ENCODE data around the gene PIM3. TPM values are rescaled to one million over a fixed set of nuclear protein-coding genes. Genes with fewer than 3 reads are reported as not detected.

Gene PIM3
- total and polyA plus RNA-seq, 4 donors = 14.5 to 44.0 (median 28.1) TPM

GRCh38 chr22:49948958-49949913 is 11.3 kb upstream of the PIM3 start:
- no peak for DNase-seq (ENCODE audit: low spot score)
- Histone ChIP-seq H3K27ac (ENCODE audit: low read depth in 1 of 2, low read length in 2 of 2) (no peak overlapping the region), H3K9me3 (ENCODE audit: control insufficient read depth in 4 of 4, low read length in 3 of 4) (no peaks in the 10 kb centered on the region), H3K9ac (ENCODE audit: low read depth in 1 of 2, low read length in 2 of 2) (no peak overlapping the region), H3K4me1 (ENCODE audit: control insufficient read depth in 4 of 4, insufficient read depth in 4 of 4, low read length in 3 of 4) (peaks cover 9 to 46% (median 35%) of the 10 kb centered on the region in 4 donors), H3K27me3 (ENCODE audit: control insufficient read depth in 4 of 4, insufficient read depth in 4 of 4, low read length in 3 of 4) (no peaks in the 10 kb centered on the region), H3K36me3 (ENCODE audit: control insufficient read depth in 4 of 4, insufficient read depth in 3 of 4, low read depth in 1 of 4, low read length in 3 of 4) (no peaks in the 10 kb centered on the region), H3K4me3 (ENCODE audit: low read depth in 1 of 3, low read length in 3 of 3) (peak overlapping the region in 1 of 3 donors; percentile 59)
- 47% methylated on average over 42 of the region's 42 CpGs for WGBS
- TF ChIP-seq ATF3 (IDR thresholded peaks at IDR 0.05) (no peak), JUND (IDR thresholded peaks at IDR 0.05) (no peak), ZBTB33 (IDR thresholded peaks at IDR 0.05) (no peak), FOXA1 (IDR thresholded peaks at IDR 0.05) (no peak), HNF4A (conservative IDR thresholded peaks at IDR 0.05) (peak in 1 of 2 donors; percentile 64), NR2F2 (IDR thresholded peaks at IDR 0.05) (no peak), SP1 (IDR thresholded peaks at IDR 0.05) (peak; percentile 49), REST (IDR thresholded peaks at IDR 0.05) (peak; percentile 72), FOXA2 (IDR thresholded peaks at IDR 0.05) (no peak), TAF1 (conservative IDR thresholded peaks at IDR 0.05) (no peak), MAX (IDR thresholded peaks at IDR 0.05) (no peak), CTCF (IDR thresholded peaks at IDR 0.05; ENCODE audit: low read depth, low read length, missing input control) (no peak), RAD21 (IDR thresholded peaks at IDR 0.05) (no peak), GABPA (IDR thresholded peaks at IDR 0.05 in 1 of 2, conservative IDR thresholded peaks at IDR 0.05 in 1 of 2) (peak in 1 of 2 donors; percentile 42), RXRA (IDR thresholded peaks at IDR 0.05) (peak in 1 of 2 donors; percentile 81), YY1 (IDR thresholded peaks at IDR 0.05) (peak; percentile 63), HNF4G (IDR thresholded peaks at IDR 0.05) (no peak), EGR1 (IDR thresholded peaks at IDR 0.05; ENCODE audit: low read depth in 2 of 2) (peak in 1 of 2 donors; percentile 30)
